CD1c-positive myeloid dendritic cell (primary cell): ENCODE data around the gene HEXB.
"Not testable (repeated sequence)": the region's sequence is repeated elsewhere in the genome, so short reads cannot be mapped to it uniquely, and the experiment has no call there.

Experiments
- DNase-seq: peaks from one replicate; pipeline ENCODE4 v3.0.0-alpha.2; 2016; ENCODE audit errors: extremely low spot score

The HEXB gene

GRCh38 chr5:74659172-74659571 lies 25.9 kb upstream of the HEXB start:
- no peak for DNase-seq

- DNase-seq = no peak
Observed at GRCh38 chr5:74660140-74660539, 24.9 kb upstream of the HEXB start.

DNA sequence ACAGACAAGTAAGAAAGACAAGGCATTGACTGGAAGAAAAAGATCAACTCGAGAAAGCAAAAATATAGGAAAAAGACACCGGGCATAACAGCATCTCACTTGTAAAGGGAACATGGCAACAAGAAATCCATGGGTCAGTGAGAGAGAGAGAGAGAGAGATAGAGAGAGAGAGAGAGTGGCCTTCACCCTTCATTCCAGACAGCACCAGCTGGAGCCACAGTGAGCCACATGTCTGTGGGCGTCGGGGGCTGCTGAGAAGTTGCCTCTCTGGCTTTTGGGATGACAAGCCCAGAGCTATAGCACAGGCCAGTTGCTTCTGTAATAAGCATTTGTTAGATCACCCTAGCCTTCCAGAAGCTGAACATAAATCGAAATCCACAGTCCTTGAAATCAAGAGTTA lies 24.2 kb upstream of the HEXB start:
- no peak for DNase-seq

DNA sequence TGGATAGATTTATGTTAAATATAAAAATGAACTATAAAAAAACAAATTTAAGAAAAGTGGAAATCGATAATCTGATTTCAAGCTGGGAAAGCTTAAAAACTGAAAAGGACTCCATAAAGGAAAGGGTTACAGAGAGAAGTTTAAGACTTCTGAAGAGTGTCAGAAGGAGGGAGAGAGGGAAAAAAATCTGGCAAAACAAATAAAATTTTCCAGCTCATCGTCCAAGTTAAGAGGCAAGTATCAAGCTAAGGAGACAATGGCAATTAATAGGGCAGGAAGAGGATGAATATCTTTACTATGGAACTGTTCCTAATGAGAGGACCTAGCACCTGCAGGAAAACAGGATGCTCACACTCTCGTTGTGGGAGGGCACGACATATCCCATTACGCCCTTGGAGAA lies 20.5 kb upstream of the HEXB start:
- no peak for DNase-seq

GRCh38 chr5:74665273-74665672 lies 19.8 kb upstream of the HEXB start:
- peak; percentile 66 for DNase-seq

- no peak for DNase-seq
Observed at GRCh38 chr5:74665816-74666215, 19.2 kb upstream of the HEXB start.

DNA sequence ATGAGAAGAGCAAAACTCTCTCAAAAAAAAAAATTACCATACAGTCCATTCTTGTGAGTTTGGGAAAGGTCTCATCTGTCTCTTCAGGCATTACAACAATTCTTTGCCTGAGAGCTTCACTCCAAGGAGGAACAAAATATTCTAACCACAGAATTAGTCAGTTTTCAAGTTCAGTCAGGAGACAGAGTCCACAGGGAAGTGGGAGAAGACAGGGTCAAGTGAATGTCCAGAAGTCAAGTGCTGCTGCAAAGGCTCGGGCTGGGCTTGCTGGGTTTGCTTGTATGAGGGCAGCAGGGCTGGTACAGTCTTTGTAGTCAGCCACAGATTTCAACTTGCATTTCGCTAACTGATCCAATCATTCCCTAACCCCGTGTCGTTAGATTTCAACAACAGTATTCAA lies 17.6 kb upstream of the HEXB start:
- peak; percentile 85 for DNase-seq

- DNase-seq = no peak
Observed at GRCh38 chr5:74669821-74670220, 15.2 kb upstream of the HEXB start.

- DNase-seq = no peak
Observed at GRCh38 chr5:74670396-74671038, 14.5 kb upstream of the HEXB start.

DNA sequence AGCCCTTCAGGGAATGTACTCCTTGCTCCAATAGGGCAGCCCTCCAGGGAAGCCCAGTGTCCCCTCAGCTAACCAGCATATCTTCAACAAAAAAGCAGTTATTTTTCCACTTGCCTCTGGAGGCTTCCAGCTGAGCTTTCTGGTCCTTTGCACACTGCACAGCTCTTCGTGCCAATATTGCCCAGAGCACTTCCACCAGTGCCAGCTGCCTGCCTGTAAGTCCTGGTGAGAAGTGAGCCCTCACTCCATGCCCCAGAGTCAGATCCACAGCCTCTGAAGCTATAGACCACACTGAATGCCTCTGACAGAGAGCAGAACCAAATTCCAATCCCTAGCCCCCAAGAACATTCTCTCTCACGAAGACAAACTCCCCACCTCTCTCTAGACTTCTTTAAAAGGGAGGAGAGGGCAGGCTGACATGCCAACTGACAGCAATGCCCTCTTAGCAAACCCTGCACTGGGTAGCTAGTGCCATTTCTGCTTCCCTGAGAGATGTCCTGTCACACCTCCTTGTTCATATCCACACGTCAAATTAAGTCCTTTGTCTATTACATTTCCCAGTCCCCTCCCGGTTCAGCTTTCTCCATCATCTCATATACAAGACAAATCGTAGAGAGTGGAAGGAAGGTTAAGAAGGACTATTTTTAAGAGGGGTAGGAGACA lies 12.7 kb upstream of the HEXB start:
- no peak for DNase-seq

DNA sequence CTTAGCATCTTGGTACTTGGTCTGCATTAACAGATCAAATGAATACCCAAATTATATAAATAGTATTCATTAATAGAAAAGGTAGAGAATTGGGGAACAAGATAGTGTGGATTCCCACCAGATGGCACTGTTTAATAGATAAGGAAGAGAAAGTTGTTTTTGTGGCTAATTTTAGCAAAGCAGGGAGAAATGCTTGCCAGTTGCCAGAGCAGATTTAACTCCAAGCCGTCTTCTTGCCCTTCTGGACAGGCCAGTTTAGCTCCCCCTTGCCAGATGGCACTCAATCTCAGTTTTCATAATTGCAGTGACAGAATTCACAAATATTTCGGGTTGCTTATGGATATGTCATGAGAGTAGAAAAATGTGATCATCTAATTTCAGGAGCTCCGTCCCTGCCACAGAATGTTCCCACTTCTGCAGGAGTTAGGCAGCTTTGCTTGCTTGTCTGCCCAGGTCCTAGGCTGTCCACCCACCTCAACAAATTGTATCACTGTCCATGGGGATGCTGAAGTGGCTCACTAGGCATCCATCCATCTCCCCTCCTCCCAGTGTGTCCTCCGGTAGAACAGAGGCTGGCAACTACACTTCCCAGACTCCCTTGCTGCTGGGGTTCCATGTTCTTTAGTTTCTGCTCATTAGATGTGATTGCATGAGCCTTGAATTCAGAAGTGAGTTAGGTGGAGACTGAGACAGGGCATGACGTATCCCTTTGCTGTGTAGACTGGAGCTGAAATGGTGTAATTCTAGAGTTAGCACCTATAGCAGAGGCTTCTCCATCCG lies 11.8 kb upstream of the HEXB start:
- peak; percentile 63 for DNase-seq

DNA sequence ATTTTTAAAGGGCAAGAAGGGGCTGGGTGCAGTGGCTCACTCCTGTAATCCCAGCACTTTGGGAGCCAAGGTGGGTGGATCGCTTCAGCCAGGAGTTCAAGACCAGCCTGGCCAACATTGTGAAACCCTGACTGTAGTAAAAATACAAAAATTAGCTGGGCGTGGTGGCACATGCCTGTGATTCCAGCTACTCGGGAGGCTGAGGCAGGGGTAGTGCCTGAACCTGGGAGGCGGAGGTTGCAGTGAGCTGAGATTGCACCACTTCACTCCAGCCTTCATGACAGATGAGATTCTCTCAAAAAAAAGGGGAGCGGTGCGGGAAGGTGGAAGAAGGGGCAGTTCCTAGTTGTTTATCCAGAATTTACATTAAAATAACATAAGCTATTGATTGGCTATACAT lies 8.6 kb upstream of the HEXB start:
- not testable (repeated sequence) for DNase-seq

DNA sequence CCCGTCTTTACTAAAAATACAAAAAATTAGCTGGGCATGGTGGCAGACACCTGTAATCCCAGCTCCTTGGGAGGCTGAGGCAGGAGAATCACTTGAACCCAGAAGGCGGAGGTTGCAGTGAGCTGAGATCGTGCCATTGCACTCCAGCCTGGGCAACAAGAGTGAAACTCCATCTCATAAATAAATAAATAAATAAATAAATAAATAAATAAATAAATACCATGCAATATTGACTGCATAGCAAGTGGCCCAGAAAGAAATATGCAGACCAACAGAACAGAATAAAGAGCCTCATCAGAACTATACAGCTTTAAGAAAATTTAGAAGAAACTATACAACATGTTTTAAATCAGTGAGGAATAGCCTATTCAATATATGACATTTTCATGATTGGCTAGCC lies 6.9 kb upstream of the HEXB start:
- not testable (repeated sequence) for DNase-seq

DNA sequence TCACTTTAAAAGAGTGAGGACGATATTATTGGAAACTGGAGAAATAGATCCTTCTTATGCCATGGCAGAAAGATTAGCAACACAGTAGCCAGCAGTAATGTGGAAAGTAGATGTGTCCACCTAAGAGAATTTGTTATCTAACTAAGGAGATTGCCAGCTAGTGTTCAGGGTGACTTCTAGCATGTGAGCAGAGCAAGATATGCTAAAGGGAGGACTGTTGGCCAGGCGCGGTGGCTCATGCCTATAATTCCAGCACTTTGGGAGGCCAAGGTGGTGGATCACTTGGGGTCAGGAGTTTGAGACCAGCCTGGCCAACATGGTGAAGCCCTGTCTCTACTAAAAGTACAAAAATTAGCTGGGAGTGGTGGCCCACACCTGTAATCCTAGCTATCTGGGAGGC lies 5.7 kb upstream of the HEXB start:
- DNase-seq = not testable (repeated sequence)

DNA sequence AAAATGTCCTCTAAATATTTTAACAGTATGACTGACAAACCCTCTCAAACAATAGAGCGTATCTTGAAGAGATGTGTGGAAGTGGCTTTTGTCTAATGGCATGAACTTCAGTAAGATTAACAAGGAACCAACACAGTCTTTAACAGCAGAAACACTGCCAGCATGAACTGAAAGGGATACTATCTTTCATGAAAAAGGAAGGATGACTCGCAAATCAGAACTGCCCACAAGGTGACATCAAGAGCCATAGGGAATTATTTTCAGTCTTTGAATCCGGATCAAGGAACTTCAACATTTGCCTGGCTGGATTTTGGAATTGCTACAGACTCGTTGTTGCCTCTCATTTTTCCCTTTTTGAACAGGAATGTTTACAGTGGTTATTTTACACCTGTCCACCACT lies 5.1 kb upstream of the HEXB start:
- peak; percentile 27 for DNase-seq

GRCh38 chr5:74685979-74686631 lies 1.1 kb downstream of the HEXB start:
- DNase-seq = peak; percentile 89

- no peak for DNase-seq
Observed at GRCh38 chr5:74686962-74687751, 2.1 kb downstream of the HEXB start.

GRCh38 chr5:74693191-74693590 lies 8.2 kb downstream of the HEXB start:
- DNase-seq = peak; percentile 78

GRCh38 chr5:74717596-74717995 lies 32.6 kb downstream of the HEXB start:
- DNase-seq = no peak

GRCh38 chr5:74722271-74722670 lies 37.2 kb downstream of the HEXB start:
- no peak for DNase-seq

DNA sequence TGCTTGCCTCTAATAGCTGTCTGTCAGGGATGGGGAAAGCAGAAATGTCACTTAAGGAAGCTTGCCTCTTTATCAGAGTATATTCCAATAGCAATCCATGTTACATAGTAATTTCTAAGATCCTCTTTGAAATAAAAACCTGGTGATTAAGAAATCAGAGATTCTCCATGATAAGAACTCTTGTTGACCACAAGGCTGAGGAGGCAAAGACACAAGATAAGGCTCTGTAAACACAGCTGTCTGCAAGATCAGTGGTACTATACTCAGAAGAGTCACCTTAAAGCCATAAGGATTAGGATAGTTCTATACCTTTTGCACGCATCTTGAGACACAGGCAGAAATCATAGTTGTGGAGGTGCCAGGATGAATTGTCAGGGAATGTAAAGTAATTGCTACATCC lies 40.3 kb downstream of the HEXB start:
- DNase-seq = no peak

DNA sequence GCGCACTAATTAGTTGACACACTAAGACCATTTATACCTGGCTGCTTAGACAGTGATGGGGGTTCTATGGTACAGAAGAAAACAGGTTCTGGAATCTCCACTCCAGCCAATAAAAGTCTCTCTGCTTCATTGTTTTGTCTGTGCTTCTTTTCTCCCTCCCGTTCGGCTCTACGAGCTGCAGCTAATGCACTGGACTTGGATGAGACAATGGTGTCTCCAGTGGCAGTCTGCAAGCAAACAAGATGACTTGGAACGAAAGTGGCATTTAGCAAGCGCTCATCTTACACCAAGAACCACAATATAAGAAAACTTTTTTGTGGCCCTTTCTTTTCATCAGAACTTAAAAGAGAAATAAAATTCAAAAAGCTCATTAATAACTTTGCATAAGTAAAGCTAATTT lies 51.7 kb downstream of the HEXB start:
- DNase-seq = no peak
